ENCODE results near the gene ASB8. TPM values are rescaled to one million over a fixed set of nuclear protein-coding genes. Genes with fewer than 3 reads are reported as not detected.

The ASB8 gene
- total and polyA plus RNA-seq, 9 of the 15 experiments (the other 6 are each of a cell fraction or from before 2014, with no cell fraction given) = 13.3 to 29.0 (median 19.6) TPM

DNA sequence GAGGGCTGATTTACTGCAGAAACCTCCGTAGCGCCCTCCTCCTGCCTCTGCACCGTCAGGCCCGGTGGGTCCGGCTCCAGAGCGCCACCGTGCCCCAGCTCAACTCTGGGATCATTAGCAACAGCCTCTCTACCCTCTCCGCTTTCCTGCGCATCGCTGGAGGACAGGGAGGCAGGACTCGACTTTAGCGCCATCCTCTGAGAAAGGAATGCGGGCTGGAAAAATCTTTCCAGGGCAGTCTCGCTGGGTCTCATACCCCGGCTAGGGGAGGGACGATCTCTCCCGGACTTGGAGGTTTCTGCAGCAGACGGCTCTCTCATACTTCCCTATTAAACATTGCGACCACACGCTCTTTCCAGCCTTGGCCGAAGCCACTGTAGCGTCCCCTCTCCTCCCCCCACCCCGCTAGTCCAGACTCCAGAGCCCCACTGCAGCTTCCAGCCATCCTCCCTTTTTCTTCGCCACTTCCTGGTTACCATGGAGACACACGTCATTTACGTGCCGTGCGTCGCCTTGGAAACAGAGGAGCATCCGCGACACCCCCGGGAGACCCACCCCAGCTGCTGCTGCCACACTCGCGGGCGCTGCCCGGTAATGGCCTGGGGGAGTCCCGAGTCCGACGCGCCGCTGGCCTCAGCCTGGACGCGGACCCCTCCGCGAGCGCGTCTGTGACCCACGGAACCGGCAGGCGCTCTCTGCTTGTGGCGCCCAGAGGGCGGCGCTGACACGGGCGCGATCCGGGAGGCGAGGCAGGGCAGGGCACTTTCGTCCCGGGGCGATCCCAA, 26.0 kb upstream of the ASB8 start, which contains the start of gene CCDC184 (continued):
- TF ChIP-seq MAZ (CRISPR knock-in tag; conservative IDR thresholded peaks at IDR 0.05 in 1 of 2, IDR thresholded peaks at IDR 0.05 in 1 of 2) (peak in 1 of 2 experiments; percentile 36; a peak in 1 of 4 replicates), ZKSCAN1 (IDR thresholded peaks at IDR 0.05; ENCODE audit: low read depth, low read length) (no peak), ATF1 (CRISPR knock-in tag; IDR thresholded peaks at IDR 0.05) (no peak), ATF1 (tag; IDR thresholded peaks at IDR 0.05) (peak; percentile 86), ETV1 (tag; conservative IDR thresholded peaks at IDR 0.05; ENCODE audit: low read depth) (no peak), RREB1 (CRISPR knock-in tag; IDR thresholded peaks at IDR 0.05) (peak; percentile 97), HNRNPLL (IDR thresholded peaks at IDR 0.05; ENCODE audit: low read depth, low read length, poor library complexity, severe bottlenecking) (peak; percentile 92), CREBBP (IDR thresholded peaks at IDR 0.05; ENCODE audit: low read depth, low read length) (no peak), RBM14 (IDR thresholded peaks at IDR 0.05; ENCODE audit: borderline replicate concordance, insufficient read depth, low read depth, low read length) (0 out of 2 replicates have a peak, but pooled peaks have one; percentile 68), SMC3 (conservative IDR thresholded peaks at IDR 0.05; ENCODE audit: insufficient read depth, low read depth, low read length) (0 out of 2 replicates have a peak, but pooled peaks have one; percentile 4), TFAP4 (CRISPR knock-in tag; IDR thresholded peaks at IDR 0.05; ENCODE audit: borderline replicate concordance) (peak; percentile 66; the same call in 1 of the 2 replicates), ATF7 (IDR thresholded peaks at IDR 0.05) (peak; percentile 50; the same call in 1 of the 2 replicates), KDM1A (IDR thresholded peaks at IDR 0.05) (peak; percentile 77 to 84), CXXC5 (CRISPR knock-in tag; IDR thresholded peaks at IDR 0.05) (peak; percentile 82), ESRRB (CRISPR knock-in tag; IDR thresholded peaks at IDR 0.05; ENCODE audit: borderline replicate concordance) (no peak)
- TF ChIP-seq, protein P1, sequence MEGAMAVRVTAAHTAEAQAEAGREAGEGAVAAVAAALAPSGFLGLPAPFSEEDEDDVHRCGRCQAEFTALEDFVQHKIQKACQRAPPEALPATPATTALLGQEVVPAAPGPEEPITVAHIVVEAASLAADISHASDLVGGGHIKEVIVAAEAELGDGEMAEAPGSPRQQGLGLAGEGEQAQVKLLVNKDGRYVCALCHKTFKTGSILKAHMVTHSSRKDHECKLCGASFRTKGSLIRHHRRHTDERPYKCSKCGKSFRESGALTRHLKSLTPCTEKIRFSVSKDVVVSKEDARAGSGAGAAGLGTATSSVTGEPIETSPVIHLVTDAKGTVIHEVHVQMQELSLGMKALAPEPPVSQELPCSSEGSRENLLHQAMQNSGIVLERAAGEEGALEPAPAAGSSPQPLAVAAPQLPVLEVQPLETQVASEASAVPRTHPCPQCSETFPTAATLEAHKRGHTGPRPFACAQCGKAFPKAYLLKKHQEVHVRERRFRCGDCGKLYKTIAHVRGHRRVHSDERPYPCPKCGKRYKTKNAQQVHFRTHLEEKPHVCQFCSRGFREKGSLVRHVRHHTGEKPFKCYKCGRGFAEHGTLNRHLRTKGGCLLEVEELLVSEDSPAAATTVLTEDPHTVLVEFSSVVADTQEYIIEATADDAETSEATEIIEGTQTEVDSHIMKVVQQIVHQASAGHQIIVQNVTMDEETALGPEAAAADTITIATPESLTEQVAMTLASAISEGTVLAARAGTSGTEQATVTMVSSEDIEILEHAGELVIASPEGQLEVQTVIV (CRISPR knock-in tag; IDR thresholded peaks at IDR 0.05; ENCODE audit: borderline replicate concordance) = peak; percentile 89
